Loucy (cell line): ENCODE data around the gene NPHP4.

Source experiments
- CTCF ChIP-seq: fragments of 200-600 bp; sonication (generic); conservative IDR thresholded peaks from 2 replicates; pipeline ENCODE4 v1.5.1; 2014; ENCODE audit warnings: mild to moderate bottlenecking, antibody characterized with exemption, low read length
- EZH2phosphoT487 ChIP-seq: fragments of 200-600 bp; IDR thresholded peaks from 2 replicates; pipeline ENCODE4 v1.6.1; 2018; ENCODE audit warnings: antibody characterized with exemption, mild to moderate bottlenecking, moderate library complexity, borderline replicate concordance

GRCh38 chr1:5996641-5997270 lies 4.5 kb upstream of the NPHP4 start:
- TF ChIP-seq CTCF = no peak
- no peak for TF ChIP-seq EZH2phosphoT487
